ENCODE measurements around the gene FGG. TPM values are rescaled to one million over a fixed set of nuclear protein-coding genes. Genes with fewer than 3 reads are reported as not detected.

Gene FGG
- total RNA-seq, 1 donor, result not detected

- no peak for DNase-seq (ENCODE audit: low read depth)
- no peak overlapping the region for H3K4me3 ChIP-seq (ENCODE audit: low read depth, low read length)
- TF ChIP-seq CTCF (IDR thresholded peaks at IDR 0.05; ENCODE audit: insufficient read depth, low read length), result no peak
Measured at GRCh38 chr4:154565704-154566103, 46.8 kb downstream of the FGG start.

GRCh38 chr4:154564311-154564710 is 48.1 kb downstream of the FGG start:
- H3K4me3 ChIP-seq (ENCODE audit: low read depth, low read length), result no peak overlapping the region
- TF ChIP-seq CTCF (IDR thresholded peaks at IDR 0.05; ENCODE audit: insufficient read depth, low read length), result no peak
- DNase-seq (ENCODE audit: low read depth), result no peak

DNA sequence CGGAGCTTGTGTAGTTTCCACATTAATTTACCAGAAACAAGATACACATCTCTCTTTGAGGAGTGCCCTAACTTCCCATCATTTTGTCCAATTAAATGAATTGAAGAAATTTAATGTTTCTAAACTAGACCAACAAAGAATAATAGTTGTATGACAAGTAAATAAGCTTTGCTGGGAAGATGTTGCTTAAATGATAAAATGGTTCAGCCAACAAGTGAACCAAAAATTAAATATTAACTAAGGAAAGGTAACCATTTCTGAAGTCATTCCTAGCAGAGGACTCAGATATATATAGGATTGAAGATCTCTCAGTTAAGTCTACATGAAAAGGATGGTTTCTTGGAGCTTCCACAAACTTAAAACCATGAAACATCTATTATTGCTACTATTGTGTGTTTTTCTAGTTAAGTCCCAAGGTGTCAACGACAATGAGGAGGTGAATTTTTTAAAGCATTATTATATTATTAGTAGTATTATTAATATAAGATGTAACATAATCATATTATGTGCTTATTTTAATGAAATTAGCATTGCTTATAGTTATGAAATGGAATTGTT is 49.7 kb downstream of the FGG start, which contains the start of gene FGB:
Gene FGB (plus strand): TSS at position 315 of the 558 bp plus-strand sequence. CDS start 8 bp downstream, at position 323.
- H3K4me3 ChIP-seq (ENCODE audit: low read depth, low read length), result no peak within 1 kb of the TSS
- TF ChIP-seq CTCF (IDR thresholded peaks at IDR 0.05; ENCODE audit: insufficient read depth, low read length), result no peak
- DNase-seq (ENCODE audit: low read depth), result no peak

DNA sequence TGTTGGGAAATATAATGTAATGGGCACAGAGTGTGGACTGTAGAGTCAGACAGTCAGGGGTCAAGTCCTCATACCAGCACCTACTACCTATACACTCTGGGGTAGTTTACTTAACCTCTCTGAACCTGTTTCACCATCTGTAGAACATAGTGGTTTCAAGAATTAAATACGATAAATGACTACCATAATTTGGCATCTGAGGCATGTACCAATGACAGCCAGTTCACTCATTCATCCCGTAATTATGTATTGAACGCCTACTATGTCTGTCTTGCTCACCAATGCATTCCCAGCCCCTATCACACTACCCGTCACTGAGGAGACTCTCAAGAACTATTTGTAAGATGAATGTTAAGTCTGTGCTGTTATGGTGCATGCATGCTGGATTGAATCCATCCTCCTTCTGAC is 51.6 kb downstream of the FGG start:
- DNase-seq (ENCODE audit: low read depth), result peak; percentile 49
- H3K4me3 ChIP-seq (ENCODE audit: low read depth, low read length), result no peak overlapping the region
- TF ChIP-seq CTCF (IDR thresholded peaks at IDR 0.05; ENCODE audit: insufficient read depth, low read length), result no peak

DNA sequence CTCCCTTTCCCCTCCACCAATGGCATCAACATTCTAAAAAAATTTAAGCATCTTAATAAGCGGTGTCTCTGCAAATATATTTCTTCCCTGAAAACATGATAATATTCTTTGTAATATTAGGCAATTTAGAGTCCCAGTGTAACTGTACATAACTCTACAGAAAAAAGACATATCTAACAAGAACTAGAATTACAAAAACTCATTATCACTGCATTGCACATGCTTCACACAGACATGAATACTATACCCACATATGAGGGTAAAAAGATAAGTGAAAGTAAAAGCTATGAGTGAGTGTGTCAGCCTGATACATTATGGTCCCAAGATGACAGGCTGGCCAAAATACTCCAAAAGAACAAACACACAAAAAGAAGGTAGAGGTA is 52.0 kb downstream of the FGG start:
- DNase-seq (ENCODE audit: low read depth), result no peak
- TF ChIP-seq CTCF (IDR thresholded peaks at IDR 0.05; ENCODE audit: insufficient read depth, low read length), result no peak
- H3K4me3 ChIP-seq (ENCODE audit: low read depth, low read length), result no peak overlapping the region

DNA sequence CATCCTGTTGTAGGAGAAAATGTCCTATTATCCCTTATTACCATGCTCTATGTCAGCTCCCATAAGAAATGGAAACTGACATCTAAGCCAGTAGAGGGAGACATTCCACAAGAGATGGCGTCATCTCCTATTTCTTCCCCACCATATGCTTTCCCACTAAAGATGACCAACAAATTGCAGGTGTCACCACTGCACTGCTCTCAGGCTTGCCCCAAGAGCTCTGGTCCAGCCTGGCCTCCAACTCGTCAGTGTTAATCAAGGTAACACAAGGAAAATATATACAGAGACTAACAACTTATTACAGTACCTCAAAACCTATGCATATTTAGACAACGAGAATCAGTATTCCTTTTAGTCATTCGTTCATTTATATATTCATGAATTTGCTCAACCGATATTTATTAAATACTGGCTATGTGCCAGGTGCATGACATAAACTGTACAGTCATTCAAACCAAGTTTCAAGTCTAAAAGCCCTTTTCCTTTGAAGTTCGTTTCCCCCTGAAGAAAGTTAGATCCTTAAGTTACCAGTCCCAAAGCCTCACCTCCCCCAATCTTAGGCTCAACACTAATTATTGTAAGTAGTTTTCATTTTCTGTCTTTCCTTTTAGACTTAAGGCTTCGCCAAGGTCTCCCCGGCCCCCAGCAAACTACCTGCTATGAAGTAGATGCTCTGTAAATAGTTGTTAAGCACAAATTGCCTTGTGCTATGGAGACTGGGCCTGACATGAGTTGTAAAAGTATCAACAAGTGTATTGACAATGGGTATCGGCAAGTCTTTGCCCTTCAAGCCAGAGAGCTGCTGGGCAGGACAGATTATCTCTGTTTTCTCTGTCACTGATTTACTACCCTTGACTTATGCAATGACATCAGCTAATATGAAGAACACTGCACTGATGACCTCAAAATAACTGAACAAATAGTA is 52.7 kb downstream of the FGG start:
- H3K4me3 ChIP-seq (ENCODE audit: low read depth, low read length), result no peak overlapping the region
- DNase-seq (ENCODE audit: low read depth), result peak; percentile 65
- TF ChIP-seq CTCF (IDR thresholded peaks at IDR 0.05; ENCODE audit: insufficient read depth, low read length), result peak; percentile 62

Measured in fibroblast of the aortic adventitia (primary cell).